ENCODE results near the gene MPP3.

DNA sequence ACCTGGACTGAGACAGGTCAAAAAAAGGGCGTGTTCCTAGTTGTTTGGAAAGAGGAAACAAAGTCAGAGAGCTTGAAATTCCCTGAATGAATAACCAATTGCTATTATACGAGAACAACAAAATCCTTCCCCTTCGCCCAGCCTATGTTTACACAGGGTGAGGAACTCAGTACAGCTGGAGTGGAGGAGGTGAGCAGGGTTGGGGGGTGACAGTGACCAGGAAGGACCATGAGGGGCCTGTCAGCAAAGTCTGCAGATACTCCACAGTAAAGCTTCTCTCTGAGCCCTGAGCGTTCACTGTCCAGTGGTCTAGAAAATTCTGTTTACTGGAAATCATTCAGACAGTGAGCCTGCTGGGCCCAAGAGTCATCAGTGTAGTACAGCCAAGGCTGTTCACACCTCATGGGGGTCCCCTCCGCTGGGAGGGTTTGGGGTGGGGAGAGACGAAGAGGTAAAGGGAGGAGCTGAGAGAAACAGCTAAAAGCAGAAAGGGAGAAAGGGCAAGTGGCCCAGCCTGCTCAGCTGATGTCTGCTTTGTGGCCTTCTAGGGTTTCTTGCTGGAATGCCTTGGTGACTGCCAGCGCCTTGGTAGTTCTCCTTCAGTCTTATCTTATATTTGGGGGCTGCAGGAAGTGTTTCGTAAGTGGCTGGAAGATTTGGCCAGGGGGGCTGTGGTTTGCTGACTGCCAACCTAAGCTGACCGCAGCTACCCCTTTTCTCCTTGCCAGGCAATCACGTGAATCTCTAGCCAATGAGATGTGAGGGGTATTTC, 59.9 kb downstream of the MPP3 start:
- TF ChIP-seq GATA2 (IDR thresholded peaks at IDR 0.05; ENCODE audit: low read depth, low read length) (no peak), GATA3 (IDR thresholded peaks at IDR 0.05; ENCODE audit: low read depth, low read length) (no peak)

Data from SH-SY5Y (cell line).